HS-27A (cell line): ENCODE data around the gene PPP1R12B.
A peak's percentile ranks its signal among the peaks of the same experiment; 100 is the strongest.
"Not testable (repeated sequence)": the region's sequence is repeated elsewhere in the genome, so short reads cannot be mapped to it uniquely, and the experiment has no call there.

ENCODE experiments used
- DNase-seq: peaks from one replicate; pipeline ENCODE4 v3.0.0-alpha.2; 2012; ENCODE audit warnings: low read depth, missing footprints

PPP1R12B gene

GRCh38 chr1:202452508-202452907 is 104.0 kb downstream of the PPP1R12B start:
- DNase-seq, result no peak

GRCh38 chr1:202456372-202457169 is 108.1 kb downstream of the PPP1R12B start:
- peak; percentile 40 for DNase-seq

DNA sequence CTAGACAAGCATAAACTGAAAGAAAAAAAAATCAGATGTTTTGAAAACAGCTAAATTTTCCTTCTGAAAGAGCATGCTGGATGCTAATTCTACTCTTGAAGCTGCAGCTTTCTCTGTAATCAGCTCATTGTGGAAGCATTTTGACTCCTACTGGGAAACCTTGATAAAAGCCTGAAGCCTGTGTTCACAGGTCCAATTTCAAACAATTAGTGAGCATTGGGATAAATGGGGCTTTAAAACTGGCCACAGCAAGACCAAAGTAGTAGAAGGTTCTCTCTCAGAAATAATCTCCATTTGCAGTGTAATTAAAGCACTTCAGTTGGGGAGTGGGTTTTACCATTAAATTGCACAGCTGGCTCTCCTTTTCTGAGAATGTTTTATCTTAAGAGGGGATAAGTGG is 110.2 kb downstream of the PPP1R12B start:
- not testable (repeated sequence) for DNase-seq

GRCh38 chr1:202459470-202460142 is 111.1 kb downstream of the PPP1R12B start:
- not testable (repeated sequence) for DNase-seq

DNA sequence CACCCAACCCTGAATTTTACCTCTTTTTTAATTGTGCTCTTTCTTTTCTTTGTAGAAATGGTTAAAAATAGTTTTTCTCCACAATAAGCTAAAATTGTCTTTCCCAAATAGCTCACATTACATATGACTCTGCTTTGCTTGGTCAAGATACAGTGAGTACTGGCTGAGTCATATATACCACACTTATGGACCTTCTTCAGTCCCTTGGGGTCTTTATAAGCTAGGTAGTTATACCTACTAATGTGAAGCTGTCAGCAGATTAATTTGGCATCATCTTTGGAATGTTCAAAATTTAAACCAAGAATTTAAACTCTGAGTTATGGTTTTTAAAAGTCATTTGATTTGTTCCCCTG is 111.6 kb downstream of the PPP1R12B start:
- DNase-seq, result not testable (repeated sequence)

DNA sequence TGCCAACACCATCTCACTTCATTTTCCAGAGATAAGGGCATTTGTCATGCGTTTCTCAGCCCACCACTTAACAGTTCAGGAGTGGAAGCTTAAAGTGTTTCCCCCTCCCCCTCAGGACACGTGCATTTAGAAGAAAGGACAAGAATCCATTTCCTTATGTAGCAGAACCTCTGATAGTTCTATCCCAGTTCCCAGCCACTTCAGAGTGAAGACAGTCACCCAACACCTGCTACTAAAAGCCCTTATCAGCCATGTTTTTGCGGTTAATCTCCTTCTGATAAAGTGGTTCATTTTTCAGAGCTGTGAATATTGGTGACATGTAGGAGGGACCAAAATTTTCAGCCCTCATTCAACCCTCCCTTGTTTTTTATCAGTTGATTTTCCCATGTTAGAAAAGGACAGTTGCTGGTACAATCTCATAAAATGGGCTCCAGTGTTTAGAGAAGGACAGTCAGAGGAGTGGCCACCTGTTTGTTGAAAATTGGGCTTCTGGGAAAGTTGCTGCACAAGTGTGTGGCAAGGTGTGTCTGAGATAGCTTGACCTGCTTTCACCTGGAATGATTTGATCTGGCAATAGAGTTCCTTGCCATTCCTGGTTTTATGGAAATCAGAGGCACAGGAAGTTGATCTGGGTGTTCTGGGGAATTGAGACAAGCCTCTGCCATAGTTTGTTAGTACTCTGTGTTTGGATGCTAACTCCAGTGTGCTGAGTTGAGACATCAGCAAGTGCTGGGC is 114.0 kb downstream of the PPP1R12B start:
- no peak for DNase-seq

DNA sequence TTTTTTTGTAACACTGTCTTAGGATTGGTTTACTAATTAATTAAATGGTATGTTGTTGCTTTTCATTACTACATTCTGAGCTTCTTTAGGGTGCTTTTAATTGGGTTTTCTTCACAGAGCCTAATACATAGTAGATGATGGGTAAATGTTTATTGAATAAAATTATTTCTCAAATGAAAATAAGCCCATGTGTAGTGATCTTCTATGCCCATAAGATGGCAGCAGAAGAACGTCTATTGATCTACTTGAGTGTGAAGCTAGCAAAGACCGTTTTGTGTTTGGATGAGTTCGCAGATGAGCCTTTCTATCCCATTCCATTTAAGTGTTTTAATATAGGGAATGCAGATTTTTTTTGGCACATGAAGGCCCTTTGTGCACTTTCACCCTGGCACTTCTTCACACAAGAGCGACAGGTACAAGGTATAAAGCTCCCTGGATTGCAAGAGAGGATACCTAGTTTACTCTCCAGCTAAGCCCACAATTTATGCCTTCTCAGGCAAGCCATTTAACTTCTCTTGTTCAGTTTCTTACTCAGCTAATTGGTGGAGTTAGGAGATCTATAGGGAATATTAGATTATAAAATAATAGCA is 115.7 kb downstream of the PPP1R12B start:
- not testable (repeated sequence) for DNase-seq

- not testable (repeated sequence) for DNase-seq
These were observed 117.3 kb downstream of the PPP1R12B start for GRCh38 chr1:202465644-202466270.

GRCh38 chr1:202466339-202466738 is 117.8 kb downstream of the PPP1R12B start:
- not testable (repeated sequence) for DNase-seq

DNA sequence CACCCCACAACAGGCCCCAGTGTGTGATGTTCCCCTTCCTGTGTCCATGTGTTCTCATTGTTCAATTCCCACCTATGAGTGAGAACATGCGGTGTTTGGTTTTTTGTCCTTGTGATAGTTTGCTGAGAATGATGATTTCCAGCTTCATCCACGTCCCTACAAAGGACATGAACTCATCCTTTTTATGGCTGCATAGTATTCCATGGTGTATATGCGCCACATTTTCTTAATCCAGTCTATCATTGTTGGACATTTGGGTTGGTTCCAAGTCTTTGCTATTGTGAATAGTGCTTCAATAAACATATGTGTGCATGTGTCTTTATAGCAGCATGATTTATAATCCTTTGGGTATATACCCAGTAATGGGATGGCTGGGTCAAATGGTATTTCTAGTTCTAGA is 118.9 kb downstream of the PPP1R12B start:
- not testable (repeated sequence) for DNase-seq

DNA sequence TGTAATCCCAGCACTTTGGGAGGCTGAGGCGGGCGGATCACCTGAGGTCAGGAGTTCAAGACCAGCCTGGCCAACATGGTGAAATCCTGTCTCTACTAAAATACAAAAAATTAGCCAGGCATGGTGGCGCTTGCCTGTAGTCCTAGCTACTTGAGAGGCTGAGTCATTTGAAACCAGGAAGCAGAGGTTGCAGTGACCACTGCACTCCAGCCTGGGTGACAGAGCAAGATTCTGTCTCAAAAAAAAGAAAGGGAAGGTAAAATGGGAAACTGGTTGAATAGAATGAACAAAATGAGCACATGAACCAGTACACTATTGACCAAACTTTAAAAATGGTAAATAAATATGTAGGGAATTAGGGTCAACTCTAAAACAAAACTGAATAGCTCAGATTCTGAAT is 120.2 kb downstream of the PPP1R12B start:
- DNase-seq, result not testable (repeated sequence)

GRCh38 chr1:202469123-202469522 is 120.6 kb downstream of the PPP1R12B start:
- not testable (repeated sequence) for DNase-seq

DNA sequence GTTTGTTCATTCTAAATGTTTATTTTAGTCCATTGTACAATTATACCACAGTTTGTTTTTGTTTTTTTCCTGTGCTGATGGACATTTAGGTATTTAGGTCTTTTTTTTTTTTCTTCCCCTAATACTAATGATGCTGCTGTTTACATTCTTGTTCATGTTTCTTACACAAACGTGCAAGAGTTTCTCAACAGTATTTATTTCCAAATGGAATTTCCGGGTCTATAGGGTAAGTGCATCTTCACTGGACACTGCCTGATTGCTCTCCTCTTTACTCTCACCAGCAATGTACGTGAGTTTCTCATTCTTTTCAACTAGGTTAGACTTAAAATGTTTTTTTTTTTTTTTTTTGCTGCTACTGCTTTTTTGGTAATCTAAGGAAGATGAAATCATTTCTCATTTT is 122.7 kb downstream of the PPP1R12B start:
- DNase-seq, result no peak

DNA sequence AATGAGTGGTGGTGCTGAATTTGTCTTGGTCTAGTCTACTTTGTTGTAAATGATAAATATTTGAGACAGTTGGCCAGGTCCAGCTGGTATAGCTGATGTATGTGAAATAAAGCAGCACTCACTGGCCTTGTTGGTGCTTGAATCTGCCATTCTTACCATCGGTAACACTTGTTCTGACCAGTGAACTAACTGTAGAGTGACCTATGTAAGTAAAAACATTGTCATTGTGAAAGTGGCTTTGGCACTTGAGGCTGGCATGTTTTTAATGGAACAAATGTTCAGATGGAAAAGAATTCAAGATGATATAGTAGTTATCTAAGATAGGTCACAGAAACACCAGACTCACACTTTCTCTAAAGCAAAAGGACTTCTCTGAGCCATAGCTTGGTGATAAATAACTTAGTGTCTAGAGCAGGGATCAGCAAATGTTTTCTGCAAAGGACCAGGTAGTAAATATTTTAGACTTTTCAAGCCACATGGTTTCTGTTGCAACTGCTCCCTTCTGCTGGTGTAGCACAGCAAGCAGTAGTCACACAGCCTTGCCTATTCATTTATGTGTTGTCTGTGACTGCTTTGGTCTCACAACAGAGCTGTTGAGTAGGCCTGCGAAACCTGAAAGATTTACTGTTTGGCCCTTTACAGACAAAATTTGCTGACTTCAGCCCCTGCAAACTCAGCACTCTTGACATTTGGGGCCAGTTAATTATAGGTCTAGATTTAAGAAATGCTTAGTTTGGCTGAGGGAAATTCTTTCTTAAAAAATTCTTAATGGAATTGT is 124.0 kb downstream of the PPP1R12B start:
- DNase-seq, result not testable (repeated sequence)

DNA sequence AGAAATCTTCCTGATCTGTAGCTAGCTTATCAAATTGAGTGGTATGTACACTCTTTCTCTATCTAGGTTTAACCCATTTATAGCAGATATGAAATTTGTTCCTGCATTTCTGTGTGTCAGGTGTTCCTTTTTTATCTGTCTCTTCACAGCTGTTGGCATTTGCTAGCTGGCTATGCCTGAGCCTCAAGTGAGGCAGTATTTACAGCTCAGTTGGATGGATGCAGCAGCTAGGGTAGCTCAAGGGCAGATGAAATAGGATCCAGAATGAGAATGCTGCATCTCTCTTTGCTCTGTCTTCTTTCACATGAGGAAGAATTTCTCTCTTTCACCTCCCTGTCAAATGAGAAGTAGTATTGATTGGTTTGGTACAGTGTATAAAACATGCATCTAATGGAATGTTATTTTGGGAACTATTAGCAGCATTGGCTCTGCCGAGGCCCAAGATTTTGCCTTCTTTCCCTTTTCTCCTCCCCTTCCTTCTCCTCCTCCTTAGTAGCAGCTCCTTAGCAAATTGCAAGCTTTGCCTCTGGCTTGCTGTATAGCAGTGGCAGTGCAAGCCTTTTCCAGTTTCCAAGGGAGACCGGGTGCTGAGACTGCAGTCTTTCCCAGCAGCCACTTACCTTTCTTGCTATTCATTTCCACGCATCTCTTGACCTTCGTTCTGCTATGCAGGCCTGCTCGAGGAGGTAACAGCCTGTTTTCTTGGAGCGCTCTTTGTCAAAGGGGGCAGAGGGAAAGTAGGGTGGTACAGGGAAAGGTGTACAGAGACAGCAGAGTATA is 125.0 kb downstream of the PPP1R12B start:
- DNase-seq, result not testable (repeated sequence)

GRCh38 chr1:202479661-202480060 is 131.2 kb downstream of the PPP1R12B start:
- not testable (repeated sequence) for DNase-seq

GRCh38 chr1:202480640-202481039 is 132.1 kb downstream of the PPP1R12B start:
- not testable (repeated sequence) for DNase-seq

- DNase-seq, result not testable (repeated sequence)
These were observed 134.9 kb downstream of the PPP1R12B start for GRCh38 chr1:202483362-202483761.

DNA sequence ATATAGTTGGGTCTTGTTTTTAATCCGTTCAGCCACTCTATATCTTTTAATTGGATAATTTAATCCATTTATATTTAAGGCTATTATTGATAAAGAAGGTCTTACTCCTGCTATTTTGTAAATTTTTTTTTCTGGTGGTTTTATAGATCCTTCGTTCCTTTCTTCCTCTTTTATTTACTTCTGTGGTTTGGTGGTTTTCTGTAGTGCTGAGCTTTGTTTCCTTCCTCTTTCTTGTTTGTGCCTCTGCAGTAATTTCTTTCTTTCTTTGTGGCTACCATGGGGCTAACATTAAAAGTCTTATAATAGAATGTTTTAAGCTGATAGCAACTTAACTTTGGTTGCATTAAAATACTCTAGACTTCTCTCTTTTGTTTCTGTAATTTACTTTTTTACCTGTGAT is 135.5 kb downstream of the PPP1R12B start:
- not testable (repeated sequence) for DNase-seq

DNA sequence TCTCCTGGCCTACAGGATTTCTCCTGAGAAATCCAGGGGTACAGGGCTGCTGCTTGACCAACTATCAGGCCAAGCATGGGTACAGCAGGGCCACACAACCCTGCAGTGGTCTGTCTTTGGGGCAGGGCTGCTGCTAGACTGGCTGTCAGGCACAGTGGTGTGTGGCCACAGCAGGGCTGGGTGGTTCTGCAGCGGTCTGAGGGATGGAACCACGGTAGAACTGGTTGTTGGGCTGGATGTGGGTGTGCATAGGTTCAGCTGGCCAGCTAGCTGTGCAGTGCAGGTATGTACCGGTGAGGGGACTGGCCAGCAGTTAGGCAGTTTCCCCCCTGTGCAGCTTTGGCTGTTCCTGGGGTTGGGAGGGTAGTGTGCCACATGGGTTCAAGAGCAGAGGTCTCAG is 136.3 kb downstream of the PPP1R12B start:
- not testable (repeated sequence) for DNase-seq
